GM23248 (cell line): ENCODE results near the gene HSPA1A. TPM values are rescaled to one million over a fixed set of nuclear protein-coding genes. Genes with fewer than 3 reads are reported as not detected.

Experiments
- DNase-seq: peaks from one replicate; pipeline ENCODE4 v3.0.0-alpha.2; 2015
- H2AFZ ChIP-seq: fragments of 200-600 bp; sonication (generic); 2 replicates; pipeline ENCODE4 v1.6.1; 2016; ENCODE audit warnings: antibody characterized with exemption
- H3F3A ChIP-seq: fragments of 200-600 bp; sonication (generic); 2 replicates; pipeline ENCODE4 v1.6.1; 2016; ENCODE audit warnings: mild to moderate bottlenecking, antibody characterized with exemption, mixed run types; ENCODE audit not compliant: insufficient read depth
- H3K27ac ChIP-seq: fragments of 200-600 bp; sonication (generic); 2 replicates; pipeline ENCODE4 v1.5.1; 2016; ENCODE audit warnings: mild to moderate bottlenecking
- H3K27me3 ChIP-seq: fragments of 200-600 bp; sonication (generic); replicated peaks from 2 replicates; pipeline ENCODE4 v1.6.1; 2016; ENCODE audit warnings: mild to moderate bottlenecking; ENCODE audit not compliant: insufficient read depth
- H3K36me3 ChIP-seq: fragments of 200-600 bp; sonication (generic); 2 replicates; pipeline ENCODE4 v1.6.1; 2016; ENCODE audit warnings: low read depth, mild to moderate bottlenecking
- H3K4me1 ChIP-seq: fragments of 200-600 bp; sonication (generic); 2 replicates; pipeline ENCODE4 v1.6.1; 2016; ENCODE audit warnings: mild to moderate bottlenecking; ENCODE audit not compliant: insufficient read depth
- H3K4me2 ChIP-seq: fragments of 200-600 bp; sonication (generic); one replicate; pipeline ENCODE4 v1.6.1; 2016; ENCODE audit warnings: mild to moderate bottlenecking; ENCODE audit not compliant: unreplicated experiment
- H3K4me3 ChIP-seq: fragments of 200-600 bp; sonication (generic); 2 replicates; pipeline ENCODE4 v1.5.1; 2016; ENCODE audit warnings: mild to moderate bottlenecking
- H3K79me2 ChIP-seq: fragments of 200-600 bp; sonication (generic); 2 replicates; pipeline ENCODE4 v1.6.1; 2016; ENCODE audit warnings: mild to moderate bottlenecking; ENCODE audit not compliant: insufficient read depth
- H3K9ac ChIP-seq: fragments of 200-600 bp; sonication (generic); 2 replicates; pipeline ENCODE4 v1.6.1; 2016; ENCODE audit warnings: mild to moderate bottlenecking
- H3K9me2 ChIP-seq: fragments of 200-600 bp; sonication (generic); 2 replicates; pipeline ENCODE4 v1.6.1; 2016; ENCODE audit warnings: mixed run types, mild to moderate bottlenecking, moderate library complexity; ENCODE audit not compliant: insufficient read depth
- H3K9me3 ChIP-seq: fragments of 200-600 bp; sonication (generic); one replicate; pipeline ENCODE4 v1.6.1; 2017; ENCODE audit warnings: low read depth
- H4K20me1 ChIP-seq: fragments of 200-600 bp; sonication (generic); 2 replicates; pipeline ENCODE4 v1.6.0; 2016; ENCODE audit not compliant: insufficient read depth
- EZH2 ChIP-seq: fragments of 200-600 bp; sonication (generic); IDR thresholded peaks from 2 replicates; pipeline ENCODE4 v1.6.1; 2018; ENCODE audit warnings: antibody characterized with exemption, mild to moderate bottlenecking; ENCODE audit not compliant: insufficient read depth, poor library complexity, severe bottlenecking
- EZH2phosphoT487 ChIP-seq: fragments of 200-600 bp; sonication (generic); IDR thresholded peaks from 2 replicates; pipeline ENCODE4 v1.6.1; 2018; ENCODE audit warnings: antibody characterized with exemption, moderate library complexity, mild to moderate bottlenecking, low read depth; ENCODE audit not compliant: insufficient read depth
- WGBS, 2 experiments: methylation state at CpG; one replicate each; pipeline ENCODE4 v1.1.6; 2015 to 2017; ENCODE audit warnings: low lambda C conversion rate in 2 of 2, low coverage in 1 of 2; ENCODE audit errors: missing lambda C conversion rate in 2 of 2; 5-methylcytosine and 5-hydroxymethylcytosine counted together
- in situ Hi-C: fragments of 300-500 bp; cut with MboI; formaldehyde crosslinking; loops from 2 replicates; pipeline ENCODE4 v1.15.0; 2020
- polyA plus RNA-seq: library from polyadenylated mRNA; unstranded; fragments of >200 nt; fragmentation: Nextera tagmentation; extraction: Ambion mirVana; gene quantifications from 2 replicates; pipeline ENCODE4 v1.2.1, GENCODE V29; 2016
- total RNA-seq: library from RNA; depleted of rRNA; stranded (reverse); fragments of >200 nt; shearing (Covaris generic); gene quantifications from 2 replicates; pipeline ENCODE4 v1.2.3, GENCODE V29; 2014

HSPA1A gene
- total and polyA plus RNA-seq, 2 experiments from 2014 or later: 67.5 to 107 TPM

- no peak overlapping the region for H3K4me2 ChIP-seq
- no peak overlapping the region for H3K4me3 ChIP-seq
- in situ Hi-C loops: no loop called here
- peaks cover 13% of the 10 kb centered on the region for H3K4me1 ChIP-seq
- no peak overlapping the region for H3K9ac ChIP-seq
- no peak for DNase-seq
- H4K20me1 ChIP-seq: no peaks in the 10 kb centered on the region
- H2AFZ ChIP-seq: no peak overlapping the region
- H3K9me3 ChIP-seq: no peaks in the 10 kb centered on the region
- no peaks in the 10 kb centered on the region for H3K9me2 ChIP-seq
- WGBS, 2 experiments: 74 to 90% methylated on average over 3 to 4 of the region's 4 CpGs
- no peaks in the 10 kb centered on the region for H3K36me3 ChIP-seq
- H3K79me2 ChIP-seq: no peaks in the 10 kb centered on the region
- H3K27ac ChIP-seq: no peak overlapping the region
- H3F3A ChIP-seq: peaks cover 7% of the 10 kb centered on the region; the same call in 1 of the 2 replicates
- TF ChIP-seq EZH2phosphoT487: no peak
- no peak for TF ChIP-seq EZH2
- no peaks in the 10 kb centered on the region for H3K27me3 ChIP-seq
These were observed 40.2 kb upstream of the HSPA1A start for GRCh38 chr6:31775184-31775583.

GRCh38 chr6:31775633-31776484 is 39.5 kb upstream of the HSPA1A start:
- H4K20me1 ChIP-seq: no peaks in the 10 kb centered on the region
- no peaks in the 10 kb centered on the region for H3K27me3 ChIP-seq
- in situ Hi-C loops: no loop called here
- H3K9me3 ChIP-seq: no peaks in the 10 kb centered on the region
- no peak overlapping the region for H3K4me3 ChIP-seq
- H3K79me2 ChIP-seq: no peaks in the 10 kb centered on the region
- H3K4me2 ChIP-seq: no peak overlapping the region
- no peak for DNase-seq
- H3K4me1 ChIP-seq: peaks cover 13% of the 10 kb centered on the region
- H3K9me2 ChIP-seq: no peaks in the 10 kb centered on the region
- H3K36me3 ChIP-seq: no peaks in the 10 kb centered on the region
- no peak overlapping the region for H3K9ac ChIP-seq
- 92% methylated on average over 32 of the region's 32 CpGs for WGBS, 2 experiments
- no peak overlapping the region for H2AFZ ChIP-seq
- H3K27ac ChIP-seq: no peak overlapping the region
- H3F3A ChIP-seq: peaks cover 7% of the 10 kb centered on the region; the same call in 1 of the 2 replicates
- TF ChIP-seq EZH2phosphoT487: no peak
- TF ChIP-seq EZH2: no peak

- Histone ChIP-seq H3K27ac (peak overlapping the region; percentile 39; the same call in 1 of the 2 replicates), H3K4me3 (peak overlapping the region; percentile 46), H3K79me2 (no peaks in the 10 kb centered on the region), H3K9me3 (no peaks in the 10 kb centered on the region), H3K36me3 (no peaks in the 10 kb centered on the region), H3K9me2 (no peaks in the 10 kb centered on the region), H3K9ac (peak overlapping the region; percentile 49), H2AFZ (no peak overlapping the region), H3K27me3 (no peaks in the 10 kb centered on the region), H3K4me1 (peaks cover 13% of the 10 kb centered on the region), H4K20me1 (no peaks in the 10 kb centered on the region), H3F3A (peaks cover 7% of the 10 kb centered on the region; the same call in 1 of the 2 replicates), H3K4me2 (peak overlapping the region; percentile 58)
- in situ Hi-C loops: no loop called here
- peak; percentile 26 for DNase-seq
- TF ChIP-seq EZH2phosphoT487: no peak
- no peak for TF ChIP-seq EZH2
- WGBS, 2 experiments: 24 to 42% methylated on average over 8 to 14 of the region's 14 CpGs
These were observed 38.8 kb upstream of the HSPA1A start for GRCh38 chr6:31776485-31776988.

GRCh38 chr6:31776989-31777666 is 38.2 kb upstream of the HSPA1A start, which contains the start of gene VWA7:
TSS of gene VWA7 (minus strand) at chr6:31777328. CDS start at chr6:31776779, 549 bp downstream.
- Histone ChIP-seq H3K9me2 (no peaks in the 10 kb centered on the region), H3K27ac (peak within 1 kb of the TSS; percentile 39), H3K36me3 (no peaks in the 10 kb centered on the region), H3K4me3 (peak within 1 kb of the TSS; percentile 46), H3K4me1 (peaks cover 13% of the 10 kb centered on the region), H4K20me1 (no peaks in the 10 kb centered on the region), H3K79me2 (no peaks in the 10 kb centered on the region), H3K4me2 (peak within 1 kb of the TSS; percentile 58), H2AFZ (no peak within 1 kb of the TSS), H3K9me3 (no peaks in the 10 kb centered on the region), H3K27me3 (no peaks in the 10 kb centered on the region), H3K9ac (peak within 1 kb of the TSS; percentile 49), H3F3A (peaks cover 7% of the 10 kb centered on the region; the same call in 1 of the 2 replicates)
- in situ Hi-C loops: no loop called here
- TF ChIP-seq EZH2phosphoT487 (no peak), EZH2 (no peak)
- DNase-seq: peak; percentile 89
- 4 to 10% methylated on average over 11 to 14 of the region's 15 CpGs for WGBS, 2 experiments
